ENCODE results near the gene ABCC5. TPM values are rescaled to one million over a fixed set of nuclear protein-coding genes. Genes with fewer than 3 reads are reported as not detected.
"Not testable (repeated sequence)": the region's sequence is repeated elsewhere in the genome, so short reads cannot be mapped to it uniquely, and the experiment has no call there.

The ABCC5 gene
- polyA plus RNA-seq, 6 donors from 2014 or later: 8.3 to 15.1 (median 10.5) TPM

DNA sequence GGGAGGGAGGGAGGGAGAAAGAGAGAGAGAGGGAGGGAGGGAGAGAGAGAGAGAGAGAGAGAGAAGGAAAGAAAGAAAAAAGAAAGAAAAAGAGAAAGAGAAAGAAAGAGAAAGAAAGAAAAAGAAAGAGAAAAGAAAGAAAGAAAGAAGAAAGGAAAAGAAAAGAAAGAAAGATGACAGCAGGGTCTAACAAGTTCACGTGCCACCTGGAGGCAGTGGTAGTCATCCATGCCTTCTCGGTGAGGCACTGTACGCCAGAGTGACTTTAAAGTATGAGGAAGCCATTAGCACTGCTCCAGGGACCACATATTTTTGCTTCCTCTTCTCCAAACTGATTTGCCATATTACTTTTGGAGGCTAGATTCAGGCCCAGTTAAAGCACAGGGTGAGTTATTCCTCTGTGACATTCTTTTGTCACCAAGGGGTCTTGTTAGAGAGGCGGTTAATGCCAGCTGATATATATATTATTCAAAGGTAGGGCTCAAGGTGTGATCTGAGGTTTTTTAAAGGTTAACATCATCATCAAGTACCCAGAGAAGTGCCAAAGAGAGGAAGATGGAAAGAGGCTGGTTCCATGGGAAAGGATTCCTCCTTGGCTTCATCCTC, 13.6 kb upstream of the ABCC5 start, which contains the start of gene HTR3D:
HTR3D (plus strand) TSS at position 556 of the 606 bp plus-strand sequence; CDS start at position 556, 0 bp downstream.
- ATAC-seq (ENCODE audit: low read depth in 2 of 2) (no peak), DNase-seq (no peak)
- H3K9me3 Mint-ChIP-seq: peaks cover 0 to 1% (median 0%) of the 10 kb centered on the region in 7 donors
- no peaks in the 10 kb centered on the region for H3K4me1 Mint-ChIP-seq
- no peak within 1 kb of the TSS for H3K4me3 Mint-ChIP-seq
- peaks cover 15 to 27% (median 17%) of the 10 kb centered on the region in 3 donors for H3K27me3 Mint-ChIP-seq
- no peaks in the 10 kb centered on the region for H3K36me3 Mint-ChIP-seq
- H3K27ac Mint-ChIP-seq: peak within 1 kb of the TSS in 2 of 6 donors; percentile 53 to 62

GRCh38 chr3:184030536-184030935, 12.9 kb upstream of the ABCC5 start:
- Mint-ChIP-seq H3K36me3 (no peaks in the 10 kb centered on the region), H3K4me3 (no peak overlapping the region), H3K4me1 (no peaks in the 10 kb centered on the region), H3K27me3 (peaks cover 11 to 28% (median 15%) of the 10 kb centered on the region in 3 donors), H3K27ac (no peak overlapping the region), H3K9me3 (peaks cover 0 to 1% (median 0%) of the 10 kb centered on the region in 7 donors)
- ATAC-seq (ENCODE audit: low read depth in 2 of 2) (no peak), DNase-seq (no peak)

DNA sequence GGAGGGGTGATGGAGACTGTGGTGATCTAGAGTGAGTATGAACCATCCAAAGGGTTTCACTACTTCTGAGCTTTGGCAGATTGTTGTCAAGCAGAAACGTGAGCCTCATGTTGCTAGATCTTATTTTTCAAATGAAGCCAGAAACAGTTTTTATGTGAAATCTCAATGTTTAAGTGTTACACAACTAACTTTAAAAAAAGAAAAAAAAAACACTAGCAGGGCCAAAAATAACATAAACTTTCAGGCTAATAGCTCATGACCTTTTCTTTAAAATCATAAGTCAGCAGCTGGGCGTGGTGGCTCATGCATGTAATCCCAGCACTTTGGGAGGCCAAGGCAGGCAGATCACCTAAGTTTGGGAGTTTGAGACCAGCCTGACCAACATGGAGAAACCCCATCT, 11.8 kb upstream of the ABCC5 start:
- H3K4me1 Mint-ChIP-seq: no peaks in the 10 kb centered on the region
- peaks cover 15 to 28% (median 15%) of the 10 kb centered on the region in 3 donors for H3K27me3 Mint-ChIP-seq
- H3K36me3 Mint-ChIP-seq: no peaks in the 10 kb centered on the region
- H3K4me3 Mint-ChIP-seq: no peak overlapping the region
- no peak for DNase-seq
- H3K9me3 Mint-ChIP-seq: peaks cover 0 to 1% (median 0%) of the 10 kb centered on the region in 7 donors
- no peak for ATAC-seq (ENCODE audit: low read depth in 2 of 2)
- H3K27ac Mint-ChIP-seq: no peak overlapping the region

GRCh38 chr3:184028275-184028890, 10.7 kb upstream of the ABCC5 start:
- H3K4me1 Mint-ChIP-seq; H3K27ac Mint-ChIP-seq; H3K36me3 Mint-ChIP-seq; H3K9me3 Mint-ChIP-seq; ATAC-seq (ENCODE audit: low read depth in 2 of 2); DNase-seq; H3K4me3 Mint-ChIP-seq: not testable (repeated sequence)
- peaks cover 13 to 25% (median 20%) of the 10 kb centered on the region in 3 donors for H3K27me3 Mint-ChIP-seq

GRCh38 chr3:184025256-184025655, 7.6 kb upstream of the ABCC5 start:
- not testable (repeated sequence) for ATAC-seq (ENCODE audit: low read depth in 2 of 2); H3K27ac Mint-ChIP-seq; H3K4me3 Mint-ChIP-seq; DNase-seq; H3K36me3 Mint-ChIP-seq; H3K9me3 Mint-ChIP-seq; H3K4me1 Mint-ChIP-seq
- H3K27me3 Mint-ChIP-seq: peaks cover 20 to 35% (median 22%) of the 10 kb centered on the region in 3 donors

- H3K36me3 Mint-ChIP-seq: no peaks in the 10 kb centered on the region
- no peak for ATAC-seq (ENCODE audit: low read depth in 2 of 2)
Observed at GRCh38 chr3:184022323-184022722, 4.6 kb upstream of the ABCC5 start.

DNA sequence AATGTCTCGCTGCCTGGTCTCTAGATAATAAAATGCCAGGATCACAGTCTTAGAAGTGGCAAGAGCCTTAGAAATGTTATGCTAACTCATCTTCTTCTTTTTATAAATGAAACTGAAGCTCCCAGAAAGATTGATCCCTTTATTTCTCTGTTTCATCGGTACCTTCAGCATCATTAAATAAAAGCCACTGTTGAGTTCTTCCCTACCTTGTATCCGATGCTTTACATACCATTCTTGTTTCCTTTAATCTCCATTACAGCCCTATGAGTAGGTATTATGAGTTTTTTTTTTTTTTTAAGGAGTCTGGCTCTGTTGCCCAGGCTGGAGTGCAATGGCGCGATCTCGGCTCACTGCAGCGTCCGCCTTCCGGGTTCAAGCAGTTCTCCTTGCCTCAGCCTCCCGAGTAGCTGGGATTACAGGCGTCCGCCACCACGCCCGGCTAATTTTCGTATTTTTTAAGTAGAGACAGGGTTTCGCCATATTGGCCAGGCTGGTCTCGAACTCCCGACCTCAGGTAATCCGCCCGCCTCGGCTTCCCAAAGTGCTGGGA, 815 bp upstream of the ABCC5 start:
- H3K27ac Mint-ChIP-seq: peak overlapping the region in 4 of 6 donors; percentile 43 to 82 (median 48)
- H3K4me1 Mint-ChIP-seq: peaks cover 11 to 21% (median 20%) of the 10 kb centered on the region in 3 donors
- peak overlapping the region; percentile 97 to 100 (median 100) for H3K4me3 Mint-ChIP-seq
- peaks cover 0 to 1% of the 10 kb centered on the region in 2 donors for H3K36me3 Mint-ChIP-seq
- DNase-seq (no peak), ATAC-seq (ENCODE audit: low read depth in 2 of 2) (no peak)
- H3K9me3 Mint-ChIP-seq: no peaks in the 10 kb centered on the region
- peaks cover 9 to 29% (median 16%) of the 10 kb centered on the region in 3 donors for H3K27me3 Mint-ChIP-seq

More at GRCh38 chr3:184022323-184022722, 4.6 kb upstream of the ABCC5 start:
- H3K27ac Mint-ChIP-seq: no peak overlapping the region
- no peaks in the 10 kb centered on the region for H3K9me3 Mint-ChIP-seq
- no peak for DNase-seq
- H3K4me1 Mint-ChIP-seq: peaks cover 6 to 13% (median 11%) of the 10 kb centered on the region in 3 donors
- peak overlapping the region in 1 of 8 donors; percentile 37 for H3K4me3 Mint-ChIP-seq
- peaks cover 14 to 42% (median 20%) of the 10 kb centered on the region in 3 donors for H3K27me3 Mint-ChIP-seq

GRCh38 chr3:184016811-184017671, 643 bp downstream of the ABCC5 start:
- DNase-seq: no peak
- peak; percentile 73 to 77 for ATAC-seq (ENCODE audit: low read depth in 2 of 2)
- H3K4me3 Mint-ChIP-seq: peak overlapping the region; percentile 97 to 100 (median 100)
- peaks cover 4 to 7% of the 10 kb centered on the region in 2 donors for H3K36me3 Mint-ChIP-seq
- peaks cover 11 to 21% (median 20%) of the 10 kb centered on the region in 3 donors for H3K4me1 Mint-ChIP-seq
- H3K27ac Mint-ChIP-seq: peak overlapping the region; percentile 82 to 95 (median 95)
- H3K27me3 Mint-ChIP-seq: peaks cover 4 to 23% (median 13%) of the 10 kb centered on the region in 3 donors
- no peaks in the 10 kb centered on the region for H3K9me3 Mint-ChIP-seq

DNA sequence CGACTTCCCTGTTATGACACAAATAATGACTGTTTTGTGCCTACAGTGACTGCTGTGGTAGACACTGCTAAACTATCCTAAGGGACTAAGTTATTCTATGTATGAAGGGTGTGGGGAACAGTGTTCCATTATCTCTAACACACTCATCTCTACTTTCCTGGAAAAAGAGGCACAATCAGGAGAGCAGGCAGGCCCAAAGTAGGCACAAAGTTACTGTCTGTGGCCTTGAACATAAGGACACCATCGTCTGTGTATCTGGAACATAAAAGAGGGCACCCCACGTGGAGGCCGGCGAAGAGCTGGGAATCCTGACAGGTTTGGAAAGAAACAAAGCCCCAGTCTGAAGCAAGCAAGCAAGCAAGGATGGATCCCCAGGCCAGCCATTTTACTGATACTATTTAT, 1.5 kb downstream of the ABCC5 start:
- H3K27me3 Mint-ChIP-seq: peaks cover 4 to 17% (median 8%) of the 10 kb centered on the region in 3 donors
- DNase-seq (no peak), ATAC-seq (ENCODE audit: low read depth in 2 of 2) (no peak)
- H3K4me1 Mint-ChIP-seq: peaks cover 11 to 21% (median 20%) of the 10 kb centered on the region in 3 donors
- peaks cover 5 to 7% of the 10 kb centered on the region in 2 donors for H3K36me3 Mint-ChIP-seq
- H3K4me3 Mint-ChIP-seq: peak overlapping the region in 7 of 8 donors; percentile 30 to 100 (median 80)
- H3K27ac Mint-ChIP-seq: peak overlapping the region in 2 of 6 donors; percentile 2 to 9
- no peaks in the 10 kb centered on the region for H3K9me3 Mint-ChIP-seq

GRCh38 chr3:184015381-184016019, 2.2 kb downstream of the ABCC5 start:
- ATAC-seq (ENCODE audit: low read depth in 2 of 2) (no peak), DNase-seq (no peak)
- Mint-ChIP-seq H3K9me3 (no peaks in the 10 kb centered on the region), H3K36me3 (peaks cover 7 to 9% of the 10 kb centered on the region in 2 donors), H3K4me1 (peaks cover 13 to 24% (median 20%) of the 10 kb centered on the region in 3 donors), H3K4me3 (peak overlapping the region in 4 of 8 donors; percentile 54 to 100 (median 94)), H3K27me3 (peaks cover 0 to 10% (median 1%) of the 10 kb centered on the region in 3 donors), H3K27ac (peak overlapping the region in 2 of 6 donors; percentile 9 to 30)

DNA sequence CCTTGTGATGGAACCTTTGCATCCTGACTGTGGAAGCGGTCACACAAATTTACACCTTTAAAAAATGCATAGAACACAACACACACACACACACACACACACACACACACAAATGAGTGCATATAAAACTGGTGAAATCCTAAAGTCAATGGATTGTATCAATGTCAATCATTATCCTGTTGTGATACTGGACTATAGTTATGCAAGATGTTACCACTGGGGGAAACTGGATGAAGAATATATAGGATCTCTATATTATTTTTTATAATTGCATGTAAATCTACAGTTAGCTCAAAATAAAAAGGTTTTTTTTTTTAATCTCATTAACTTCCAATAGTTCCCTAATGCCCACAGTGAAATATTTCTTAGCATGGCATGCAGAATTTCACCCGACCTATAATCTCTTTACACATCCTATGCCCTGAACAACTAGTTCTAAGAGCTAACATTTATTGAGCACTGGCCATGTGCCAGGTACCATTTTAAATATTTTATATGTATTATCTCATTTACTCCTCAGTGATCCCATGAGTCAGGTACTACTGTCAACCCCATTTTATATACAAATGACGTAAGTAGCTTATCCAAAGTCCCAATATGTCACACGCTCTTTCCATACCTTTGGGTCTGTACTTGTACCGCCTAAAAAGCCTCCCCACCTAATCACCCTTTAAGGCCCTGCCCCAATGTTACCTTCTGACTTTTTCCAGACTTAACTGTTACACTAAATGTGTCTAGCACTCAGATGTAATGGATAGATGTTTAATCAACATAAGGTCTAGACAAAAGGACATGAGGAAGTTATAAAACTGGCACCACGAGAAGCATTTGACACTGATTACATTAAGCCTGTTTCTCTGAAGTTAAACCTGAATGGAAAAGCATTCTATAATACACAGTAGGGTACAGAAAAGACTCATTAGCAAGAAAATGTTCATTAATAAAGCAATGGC, 5.5 kb downstream of the ABCC5 start:
- DNase-seq (no peak), ATAC-seq (ENCODE audit: low read depth in 2 of 2) (no peak)
- Mint-ChIP-seq H3K4me1 (peaks cover 16 to 30% (median 19%) of the 10 kb centered on the region in 3 donors), H3K27ac (peak overlapping the region in 2 of 6 donors; percentile 23 to 85), H3K36me3 (peaks cover 7 to 9% of the 10 kb centered on the region in 2 donors), H3K9me3 (no peaks in the 10 kb centered on the region), H3K4me3 (peak overlapping the region in 1 of 8 donors; percentile 16), H3K27me3 (no peaks in the 10 kb centered on the region)
